Fibroblast of lung (primary cell): ENCODE measurements around the gene MRPS21. TPM values are rescaled to one million over a fixed set of nuclear protein-coding genes. Genes with fewer than 3 reads are reported as not detected.
"Not testable (repeated sequence)": the region's sequence is repeated elsewhere in the genome, so short reads cannot be mapped to it uniquely, and the experiment has no call there.

ENCODE experiments used
- DNase-seq, 2 donors: peaks; one replicate each; pipeline versions ENCODE4 v3.0.0 to v3.0.0-alpha.2; 2010; ENCODE audit warnings: low read depth in 2 of 2
- H2AFZ ChIP-seq: 2 replicates; pipeline ENCODE4 v1.5.1; 2012; ENCODE audit warnings: low read length, control low read depth, inconsistent platforms
- H3K27ac ChIP-seq: 2 replicates; pipeline ENCODE4 v1.5.1; 2011; ENCODE audit warnings: low read length, control low read depth; ENCODE audit not compliant: insufficient read depth
- H3K27me3 ChIP-seq: 2 replicates; pipeline ENCODE4 v1.5.1; 2011; ENCODE audit warnings: mild to moderate bottlenecking, low read length; ENCODE audit not compliant: control insufficient read depth, insufficient read depth
- H3K36me3 ChIP-seq: 2 replicates; pipeline ENCODE4 v1.5.1; 2011; ENCODE audit warnings: low read length; ENCODE audit not compliant: control insufficient read depth, insufficient read depth
- H3K4me1 ChIP-seq: 2 replicates; pipeline ENCODE4 v1.5.1; 2011; ENCODE audit warnings: low read length; ENCODE audit not compliant: control insufficient read depth, insufficient read depth; ENCODE audit errors: extremely low read depth
- H3K4me2 ChIP-seq: 2 replicates; pipeline ENCODE4 v1.5.1; 2011; ENCODE audit warnings: low read length, control low read depth; ENCODE audit not compliant: insufficient read depth; ENCODE audit errors: extremely low read depth
- H3K4me3 ChIP-seq, 4 experiments: fragments of 200-600 bp in 1 of 4; sonication (generic) in 1 of 4; replicated peaks in 1 of 4; 2 replicates each; pipeline ENCODE4 v1.5.1; 2011 to 2016; ENCODE audit warnings: low read length in 4 of 4, low read depth in 3 of 4, mild to moderate bottlenecking in 3 of 4, control low read depth in 2 of 4, inconsistent platforms in 1 of 4, mixed read lengths in 1 of 4; ENCODE audit not compliant: insufficient read depth in 1 of 4; ENCODE audit errors: control extremely low read depth in 1 of 4
- H3K79me2 ChIP-seq: 2 replicates; pipeline ENCODE4 v1.5.1; 2012; ENCODE audit warnings: mild to moderate bottlenecking, low read length, inconsistent platforms; ENCODE audit not compliant: control insufficient read depth, insufficient read depth
- H3K9ac ChIP-seq: 2 replicates; pipeline ENCODE4 v1.5.1; 2011; ENCODE audit warnings: mild to moderate bottlenecking, low read length, control low read depth; ENCODE audit not compliant: insufficient read depth
- H3K9me3 ChIP-seq: 2 replicates; pipeline ENCODE4 v1.5.1; 2012; ENCODE audit warnings: low read depth, low read length; ENCODE audit not compliant: control insufficient read depth, insufficient read depth
- H4K20me1 ChIP-seq: 2 replicates; pipeline ENCODE4 v1.5.1; 2011; ENCODE audit warnings: low read length; ENCODE audit not compliant: control insufficient read depth, insufficient read depth; ENCODE audit errors: extremely low read depth
- CTCF ChIP-seq, 2 donors: IDR thresholded peaks in 1 of 2; conservative IDR thresholded peaks in 1 of 2; 1 replicate in 1 of 2; 2 replicates in 1 of 2; pipeline ENCODE4 v1.5.1; 2011 to 2012; ENCODE audit warnings: low read length in 2 of 2, control low read depth in 1 of 2, inconsistent platforms in 1 of 2, low read depth in 1 of 2, mild to moderate bottlenecking in 1 of 2
- EZH2 ChIP-seq: IDR thresholded peaks from 2 replicates; pipeline ENCODE4 v1.5.1; 2012; ENCODE audit warnings: low read length, control low read depth, mild to moderate bottlenecking; ENCODE audit errors: missing control alignments
- polyA plus RNA-seq, 2 donors: library from polyadenylated mRNA; depleted of rRNA in 1 of 2; stranded (reverse) in 1 of 2; unstranded in 1 of 2; fragments of >200 nt; gene quantifications; 2 replicates each; pipeline ENCODE4 v1.2.1, GENCODE V29; 2011 to 2012; ENCODE audit warnings: missing spikeins in 1 of 2
- total RNA-seq: library from RNA; depleted of rRNA; stranded (reverse); fragments of >200 nt; gene quantifications from 2 replicates; pipeline ENCODE4 v1.2.1, GENCODE V29; 2014

Gene MRPS21
- total and polyA plus RNA-seq, 2 donors (not counting 1 experiment from before 2014, with no cell fraction given) = 54.7 to 74.1 TPM

GRCh38 chr1:150309758-150310508 lies 16.3 kb downstream of the MRPS21 start:
- no peaks in the 10 kb centered on the region for H3K36me3 ChIP-seq
- H3K27me3 ChIP-seq = no peaks in the 10 kb centered on the region
- no peaks in the 10 kb centered on the region for H3K4me1 ChIP-seq
- H3K79me2 ChIP-seq = no peaks in the 10 kb centered on the region
- peak in 1 of 2 donors; percentile 43 for DNase-seq
- H3K4me2 ChIP-seq = no peak overlapping the region
- H3K9ac ChIP-seq = no peak overlapping the region
- H3K27ac ChIP-seq = no peak overlapping the region
- no peak overlapping the region for H3K4me3 ChIP-seq
- H3K9me3 ChIP-seq = no peaks in the 10 kb centered on the region
- TF ChIP-seq EZH2 (no peak), CTCF (conservative IDR thresholded peaks at IDR 0.05 in 1 of 2, IDR thresholded peaks at IDR 0.05 in 1 of 2; ENCODE audit: low read depth in 1 of 2, low read length in 2 of 2) (no peak)
- no peak overlapping the region for H2AFZ ChIP-seq
- no peaks in the 10 kb centered on the region for H4K20me1 ChIP-seq

DNA sequence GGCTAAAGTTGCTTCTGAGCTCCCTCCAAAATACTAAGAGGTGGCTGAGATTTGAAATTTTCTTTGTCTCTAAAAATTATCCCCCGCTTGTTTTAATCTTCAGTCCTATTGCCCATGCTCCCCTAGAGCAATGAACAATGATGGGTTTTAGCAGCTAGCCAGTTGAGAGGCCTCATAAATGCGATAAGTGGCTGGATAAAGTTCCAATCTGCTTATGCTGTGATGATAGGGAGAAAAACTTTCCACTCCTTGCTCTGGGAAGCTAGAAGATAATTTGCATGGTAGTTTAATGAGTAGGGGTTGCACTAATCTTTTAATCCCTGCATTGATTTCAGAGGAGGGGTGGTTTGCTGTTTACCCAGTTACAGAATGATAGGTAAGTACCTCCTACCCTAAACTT lies 18.1 kb downstream of the MRPS21 start:
- H3K36me3 ChIP-seq = no peaks in the 10 kb centered on the region
- no peak overlapping the region for H3K4me3 ChIP-seq
- no peaks in the 10 kb centered on the region for H3K27me3 ChIP-seq
- no peak overlapping the region for H3K9ac ChIP-seq
- no peaks in the 10 kb centered on the region for H3K79me2 ChIP-seq
- TF ChIP-seq EZH2 (no peak), CTCF (conservative IDR thresholded peaks at IDR 0.05 in 1 of 2, IDR thresholded peaks at IDR 0.05 in 1 of 2; ENCODE audit: low read depth in 1 of 2, low read length in 2 of 2) (no peak)
- DNase-seq = no peak
- H4K20me1 ChIP-seq = no peaks in the 10 kb centered on the region
- no peak overlapping the region for H3K4me2 ChIP-seq
- no peak overlapping the region for H2AFZ ChIP-seq
- H3K4me1 ChIP-seq = no peaks in the 10 kb centered on the region
- no peaks in the 10 kb centered on the region for H3K9me3 ChIP-seq
- no peak overlapping the region for H3K27ac ChIP-seq

DNA sequence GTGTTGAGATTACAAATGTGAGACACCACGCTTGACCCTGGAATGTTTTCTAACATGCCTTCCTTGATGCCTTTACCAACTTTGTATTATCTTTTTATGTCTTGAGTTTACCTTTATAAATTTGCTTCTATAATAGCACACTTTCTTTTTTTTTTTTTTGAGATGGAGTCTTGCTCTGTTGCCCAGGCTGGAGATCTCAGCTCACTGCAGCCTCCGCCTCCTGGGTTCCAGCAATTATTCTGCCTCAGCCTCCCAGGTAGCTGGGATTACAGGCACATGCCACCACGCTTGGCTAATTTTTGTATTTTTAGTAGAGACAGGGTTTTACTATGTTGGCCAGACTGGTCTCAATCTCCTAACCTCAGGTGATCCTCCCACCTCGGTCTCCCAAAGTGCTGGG lies 21.0 kb downstream of the MRPS21 start:
- not testable (repeated sequence) for H3K4me2 ChIP-seq, H4K20me1 ChIP-seq, H3K27me3 ChIP-seq, H3K4me1 ChIP-seq, H3K27ac ChIP-seq, H3K9me3 ChIP-seq, H3K4me3 ChIP-seq, H3K9ac ChIP-seq, DNase-seq, H2AFZ ChIP-seq, H3K36me3 ChIP-seq, H3K79me2 ChIP-seq
